ENCODE measurements around the gene TOX3. TPM values are rescaled to one million over a fixed set of nuclear protein-coding genes. Genes with fewer than 3 reads are reported as not detected.
A peak's percentile ranks its signal among the peaks of the same experiment; 100 is the strongest.

Gene TOX3
- total and polyA plus RNA-seq, 2 of the 13 experiments (the other 11 are each of a cell fraction or from before 2014, with no cell fraction given): 14.5 to 98.6 TPM

- TF ChIP-seq ARID5B (CRISPR knock-in tag; IDR thresholded peaks at IDR 0.05): peak; percentile 31
- no peak for TF ChIP-seq HNRNPUL1 (IDR thresholded peaks at IDR 0.05; ENCODE audit: low read depth, low read length)
- no peak for TF ChIP-seq SIN3B (IDR thresholded peaks at IDR 0.05; ENCODE audit: low read length)
- TF ChIP-seq ATAD3A (CRISPR knock-in tag; IDR thresholded peaks at IDR 0.05): no peak
- peak; percentile 56 for TF ChIP-seq YEATS4 (CRISPR knock-in tag; IDR thresholded peaks at IDR 0.05; ENCODE audit: borderline replicate concordance)
- no peak for TF ChIP-seq RORA (CRISPR knock-in tag; IDR thresholded peaks at IDR 0.05)
- TF ChIP-seq STAG1 (CRISPR knock-in tag; IDR thresholded peaks at IDR 0.05): peak; percentile 27; the same call in 1 of the 2 replicates
- TF ChIP-seq TERF1 (CRISPR knock-in tag; IDR thresholded peaks at IDR 0.05): no peak
- peak; percentile 34; the same call in 1 of the 2 replicates for TF ChIP-seq MED1 (CRISPR knock-in tag; IDR thresholded peaks at IDR 0.05)
- TF ChIP-seq ZBTB43 (CRISPR knock-in tag; conservative IDR thresholded peaks at IDR 0.05): no peak
- no peak for TF ChIP-seq SRF (IDR thresholded peaks at IDR 0.05; ENCODE audit: low read depth, low read length)
- TF ChIP-seq ZFX (CRISPR knock-in tag; IDR thresholded peaks at IDR 0.05; ENCODE audit: low read depth): peak; percentile 77
- peak; percentile 41; the same call in 1 of the 2 replicates for TF ChIP-seq FOXA3 (CRISPR knock-in tag; IDR thresholded peaks at IDR 0.05)
- no peak for TF ChIP-seq CBX1 (IDR thresholded peaks at IDR 0.05; ENCODE audit: low read depth)
- peak; percentile 60; the same call in 1 of the 2 replicates for TF ChIP-seq ARNT2 (CRISPR knock-in tag; IDR thresholded peaks at IDR 0.05; ENCODE audit: low read depth)
- TF ChIP-seq MYC (CRISPR knock-in tag; IDR thresholded peaks at IDR 0.05; ENCODE audit: borderline replicate concordance): no peak; the same call in 1 of the 2 replicates
- TF ChIP-seq CEBPG (CRISPR knock-in tag; IDR thresholded peaks at IDR 0.05): peak; percentile 79
- TF ChIP-seq YY1 (IDR thresholded peaks at IDR 0.05; ENCODE audit: insufficient read depth, insufficient replicate concordance, low read depth, low read length): no peak
- TF ChIP-seq KDM4B (CRISPR knock-in tag; IDR thresholded peaks at IDR 0.05): no peak
- TF ChIP-seq ZNF101 (CRISPR knock-in tag; IDR thresholded peaks at IDR 0.05; ENCODE audit: borderline replicate concordance, low read depth): no peak
- no peak for TF ChIP-seq ZNF432 (CRISPR knock-in tag; IDR thresholded peaks at IDR 0.05; ENCODE audit: borderline replicate concordance)
- TF ChIP-seq ZNF569 (CRISPR knock-in tag; IDR thresholded peaks at IDR 0.05; ENCODE audit: borderline replicate concordance): 0 out of 2 replicates have a peak, but pooled peaks have one; percentile 61
- no peak for TF ChIP-seq LCORL (IDR thresholded peaks at IDR 0.05)
- no peak; the same call in 1 of the 2 replicates for TF ChIP-seq LCORL (CRISPR knock-in tag; IDR thresholded peaks at IDR 0.05)
- no peak for TF ChIP-seq SALL2 (CRISPR knock-in tag; IDR thresholded peaks at IDR 0.05)
- TF ChIP-seq RBM22 (optimal IDR thresholded peaks at IDR 0.05; ENCODE audit: low read length): no peak
Measured at GRCh38 chr16:52548261-52549010, 1.5 kb upstream of the TOX3 start (continued).
